GM18517 (cell line): ENCODE results near the gene KRT6A.

ENCODE experiments used
- ATAC-seq: cut with Tn5 transposase; IDR thresholded peaks from one replicate; pipeline ENCODE4 v1.9.1; 2021; ENCODE audit warnings: mild to moderate bottlenecking, moderate library complexity; ENCODE audit not compliant: unreplicated experiment

Gene KRT6A

DNA sequence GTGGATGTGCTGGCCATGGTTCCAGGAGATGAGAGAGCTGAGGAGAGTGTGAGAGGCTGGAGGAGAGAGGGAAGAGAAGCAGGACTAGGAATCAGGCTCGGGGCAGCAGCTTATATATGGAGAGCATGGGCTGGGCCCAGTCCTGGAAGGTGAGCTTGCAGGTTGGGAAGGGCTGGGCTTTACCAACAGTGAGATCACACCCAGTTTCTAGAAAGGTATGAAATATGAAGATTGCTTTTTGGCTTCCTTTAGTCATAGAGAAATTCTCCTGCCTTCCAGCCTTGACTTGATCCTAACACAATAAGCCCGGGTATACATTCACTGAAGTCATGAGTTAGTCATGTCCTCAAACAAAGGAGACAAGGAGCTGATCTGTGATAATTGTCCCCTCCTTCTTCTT lies at the start of gene KRT6A:
Gene KRT6A (minus strand): TSS at position 86 of the 400 bp plus-strand sequence. CDS start 69 bp downstream, at position 17.
- no peak for ATAC-seq

DNA sequence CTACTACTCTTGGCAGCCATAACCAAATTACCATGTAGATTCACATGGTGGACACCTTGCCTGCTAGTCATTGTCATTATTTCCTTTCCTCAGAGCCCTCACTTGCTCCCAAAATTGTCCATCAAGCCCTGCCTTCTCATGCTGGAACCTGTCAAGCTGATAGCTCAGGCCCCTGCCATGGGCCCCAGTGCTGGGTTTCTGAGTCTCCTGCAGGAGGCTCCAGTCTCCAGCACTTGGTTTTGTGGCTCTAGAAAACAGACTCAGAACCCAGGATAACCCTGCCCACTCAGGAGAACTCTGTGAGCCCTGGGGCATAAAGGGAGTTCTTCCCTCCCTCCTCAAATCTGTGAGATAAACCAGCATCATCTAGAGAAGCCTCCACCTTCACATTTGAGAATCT lies 49.1 kb upstream of the KRT6A start:
- no peak for ATAC-seq

DNA sequence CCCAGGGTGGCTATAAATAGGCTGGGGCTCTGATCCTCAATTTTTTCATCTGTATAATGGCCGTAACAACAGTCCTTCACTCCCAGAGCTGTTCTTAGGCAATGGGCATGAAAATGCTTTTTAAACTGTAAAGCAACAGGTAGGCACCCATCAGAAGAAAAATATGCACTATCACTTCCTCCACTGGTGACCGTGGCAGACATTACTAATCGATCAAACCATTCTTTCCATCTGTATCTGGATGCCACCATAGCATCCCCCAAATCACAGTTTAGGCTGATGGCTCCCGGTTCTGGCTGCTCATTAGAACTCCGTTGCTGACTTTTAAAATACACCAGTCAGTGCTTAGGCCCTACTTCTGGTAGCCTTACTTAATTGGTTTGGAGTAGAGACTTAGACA lies 48.7 kb upstream of the KRT6A start:
- no peak for ATAC-seq

DNA sequence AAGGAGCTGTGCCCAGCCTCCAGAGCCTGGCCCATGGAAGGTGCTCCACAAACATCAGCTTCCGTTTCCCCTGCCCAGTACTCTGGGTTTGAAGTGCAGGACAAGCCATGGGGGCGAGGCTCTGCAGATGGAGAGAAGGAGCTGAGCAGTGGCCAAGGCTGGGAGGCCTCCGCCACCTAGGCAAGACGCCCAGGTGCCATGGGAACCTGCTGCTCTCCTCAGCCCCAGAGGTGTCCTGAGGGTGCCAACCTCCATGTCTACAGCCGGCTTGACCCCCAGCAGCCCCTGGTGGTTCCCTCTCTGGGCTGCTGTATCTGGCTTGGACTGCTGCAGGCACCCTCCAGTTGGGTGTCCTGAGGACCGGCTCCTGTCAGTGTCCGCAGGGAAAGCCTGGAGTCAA lies 47.5 kb upstream of the KRT6A start:
- no peak for ATAC-seq

DNA sequence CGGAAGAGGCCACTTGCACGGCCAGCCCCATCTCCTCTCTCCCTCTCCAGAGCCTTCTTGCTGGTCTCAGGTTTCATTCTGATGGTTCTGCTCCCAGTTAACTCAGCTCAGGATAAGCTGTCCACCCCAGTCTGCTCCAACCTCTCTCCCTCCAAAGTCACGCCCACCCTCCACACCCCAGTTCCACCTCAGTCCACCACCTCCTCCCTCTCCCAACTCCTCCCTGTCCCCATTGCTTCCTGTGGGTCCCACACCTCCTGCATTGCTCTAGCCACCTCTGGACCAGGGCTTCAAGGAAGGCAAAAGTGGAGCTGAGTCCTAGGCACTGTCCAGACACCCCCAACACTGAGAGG lies 46.7 kb upstream of the KRT6A start:
- no peak for ATAC-seq

DNA sequence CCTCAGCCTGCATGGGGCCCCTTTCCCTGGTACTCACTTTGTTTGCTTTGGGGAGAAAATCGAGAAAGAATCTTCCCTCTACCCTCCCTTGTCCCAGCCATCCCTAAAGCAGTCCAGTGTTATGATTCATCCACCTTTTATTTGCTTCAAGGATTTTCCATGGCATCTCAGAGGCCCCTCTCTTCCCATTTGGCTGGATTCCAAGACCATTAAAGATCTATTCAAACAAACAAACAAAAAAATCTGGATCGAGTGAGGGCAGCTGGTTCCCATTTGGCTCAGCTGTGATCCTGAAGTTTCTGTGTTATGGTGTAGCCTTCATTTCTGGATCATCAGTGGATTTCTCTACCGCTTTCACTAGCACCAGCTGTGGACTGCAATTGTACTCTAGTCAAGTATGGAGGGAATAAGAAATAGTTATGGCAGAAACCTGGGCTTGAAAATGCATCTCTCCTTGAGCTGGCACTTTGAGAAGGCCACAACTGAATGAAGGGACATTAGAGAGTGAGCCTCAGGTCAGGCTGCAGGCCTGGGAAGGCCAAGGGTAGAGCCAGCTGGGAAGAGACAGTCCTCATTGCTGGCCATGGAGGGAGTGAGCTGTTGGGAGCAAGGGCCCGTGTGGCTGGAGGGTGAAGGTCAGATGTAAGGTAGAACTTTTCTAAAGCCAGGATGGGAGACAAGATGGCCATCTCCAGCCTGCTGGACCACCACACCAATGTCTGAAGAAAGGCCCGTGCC lies 46.2 kb upstream of the KRT6A start:
- no peak for ATAC-seq

DNA sequence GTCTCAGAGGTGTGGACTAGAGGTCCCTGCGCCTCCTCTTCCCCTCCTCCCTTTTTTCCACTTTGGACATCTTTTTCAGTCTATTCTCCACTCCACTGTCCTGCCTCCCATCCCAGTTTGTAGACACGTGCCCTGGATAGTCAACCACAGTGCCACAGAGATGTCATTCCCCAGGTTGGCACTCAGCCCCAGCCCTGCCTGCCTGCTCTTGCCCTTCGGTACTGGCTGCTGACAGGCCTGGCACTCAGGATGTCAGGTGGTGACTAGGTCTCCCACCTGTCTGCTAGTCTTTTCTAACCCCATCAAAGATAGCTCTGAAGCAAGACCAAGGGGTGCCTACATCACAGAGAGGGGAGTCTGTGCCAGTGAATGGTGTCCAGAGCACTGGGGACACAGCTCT lies 44.0 kb upstream of the KRT6A start:
- ATAC-seq: no peak

DNA sequence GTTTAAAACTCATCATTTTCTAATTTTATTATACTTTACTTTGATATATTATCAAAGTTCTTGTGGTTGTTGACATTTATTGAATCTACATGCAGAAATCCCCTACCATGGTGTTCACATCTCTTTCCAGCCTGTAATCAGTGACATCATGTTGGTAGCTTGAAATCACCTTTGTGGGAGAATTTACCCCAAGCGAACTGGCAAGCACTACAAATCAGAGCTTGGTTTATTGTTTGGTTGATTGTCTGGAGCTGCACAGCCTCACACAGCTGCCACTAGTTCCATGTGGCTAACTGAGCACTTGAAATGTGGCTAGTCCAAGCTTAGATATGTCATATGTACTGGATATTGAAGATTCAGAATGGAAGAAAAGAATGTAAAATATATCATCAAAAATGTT lies 42.5 kb upstream of the KRT6A start:
- no peak for ATAC-seq

DNA sequence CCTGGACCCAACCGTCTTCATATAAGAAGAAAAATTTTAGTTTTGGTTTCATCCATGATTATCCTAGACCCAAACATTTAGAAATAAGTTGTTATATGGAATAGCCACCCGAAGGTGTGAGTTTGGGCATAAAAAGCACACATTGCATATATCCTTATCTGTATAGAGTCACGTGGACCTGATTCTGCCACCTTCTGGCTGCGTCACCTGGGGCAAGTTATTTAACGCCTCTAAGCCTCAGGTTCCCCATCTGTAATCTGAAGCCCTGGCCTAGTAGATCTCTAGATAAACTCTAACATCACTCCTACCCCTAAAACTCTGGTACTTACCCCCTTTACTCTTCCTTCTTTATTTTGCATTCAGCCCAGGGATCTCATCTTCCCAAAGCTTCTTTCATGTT lies 41.4 kb upstream of the KRT6A start:
- ATAC-seq: no peak

DNA sequence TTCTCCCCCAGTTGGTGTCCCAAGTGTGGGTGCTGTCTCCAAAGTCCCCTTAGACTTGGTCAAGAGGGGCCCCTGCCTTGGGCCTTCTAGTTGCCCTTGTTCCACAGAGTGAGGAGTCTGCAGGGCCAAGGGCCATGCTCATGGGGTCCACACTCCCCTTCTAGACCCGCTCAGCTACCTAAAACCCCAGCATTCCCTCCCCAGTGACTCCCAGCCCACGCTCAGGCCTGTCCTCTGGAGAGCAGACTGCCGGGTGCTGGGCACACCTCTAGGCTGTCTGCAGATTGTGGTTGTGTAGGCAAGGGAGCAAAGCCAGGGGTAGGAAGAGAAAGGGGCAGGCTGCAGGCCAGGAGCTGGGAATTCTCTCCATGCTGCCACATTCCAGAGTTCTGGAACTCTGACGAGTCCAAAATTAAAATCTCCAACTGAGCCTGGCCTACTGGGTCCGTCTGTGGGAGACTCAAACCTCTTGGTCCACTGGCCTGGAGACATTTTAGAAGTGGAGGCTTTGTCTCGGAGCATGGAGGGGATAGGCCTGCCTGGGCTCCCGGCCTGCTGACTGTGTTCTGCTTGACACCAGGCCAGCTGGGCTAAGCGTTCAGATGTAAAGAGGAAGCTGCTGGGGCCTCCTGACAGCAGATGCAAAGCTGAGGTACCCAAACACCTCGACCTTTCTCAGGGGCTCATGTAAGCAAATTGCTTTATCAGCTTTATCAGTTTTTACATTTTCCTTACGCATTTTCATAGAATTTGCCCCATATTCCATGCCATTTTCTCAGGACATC lies 40.8 kb upstream of the KRT6A start:
- no peak for ATAC-seq

DNA sequence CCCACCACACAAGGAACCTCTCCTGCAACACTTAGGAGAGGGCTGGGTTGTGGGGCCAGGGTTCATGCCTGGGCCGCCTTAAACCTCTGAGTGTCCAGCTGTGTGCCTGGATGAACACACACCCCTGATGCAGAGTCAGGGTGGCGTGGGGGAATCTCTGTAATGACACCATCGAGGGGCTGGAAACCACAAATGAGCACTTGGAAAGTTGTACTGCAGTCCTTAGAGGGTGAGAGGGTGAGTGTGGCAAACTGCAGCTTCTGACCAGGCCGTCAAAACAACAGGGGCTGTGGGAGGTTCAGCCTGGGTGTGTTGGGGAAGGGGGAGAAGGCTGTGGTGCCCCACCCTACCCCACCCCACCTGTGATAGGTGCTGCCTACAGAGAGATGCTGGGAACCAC lies 39.6 kb upstream of the KRT6A start:
- ATAC-seq: no peak

DNA sequence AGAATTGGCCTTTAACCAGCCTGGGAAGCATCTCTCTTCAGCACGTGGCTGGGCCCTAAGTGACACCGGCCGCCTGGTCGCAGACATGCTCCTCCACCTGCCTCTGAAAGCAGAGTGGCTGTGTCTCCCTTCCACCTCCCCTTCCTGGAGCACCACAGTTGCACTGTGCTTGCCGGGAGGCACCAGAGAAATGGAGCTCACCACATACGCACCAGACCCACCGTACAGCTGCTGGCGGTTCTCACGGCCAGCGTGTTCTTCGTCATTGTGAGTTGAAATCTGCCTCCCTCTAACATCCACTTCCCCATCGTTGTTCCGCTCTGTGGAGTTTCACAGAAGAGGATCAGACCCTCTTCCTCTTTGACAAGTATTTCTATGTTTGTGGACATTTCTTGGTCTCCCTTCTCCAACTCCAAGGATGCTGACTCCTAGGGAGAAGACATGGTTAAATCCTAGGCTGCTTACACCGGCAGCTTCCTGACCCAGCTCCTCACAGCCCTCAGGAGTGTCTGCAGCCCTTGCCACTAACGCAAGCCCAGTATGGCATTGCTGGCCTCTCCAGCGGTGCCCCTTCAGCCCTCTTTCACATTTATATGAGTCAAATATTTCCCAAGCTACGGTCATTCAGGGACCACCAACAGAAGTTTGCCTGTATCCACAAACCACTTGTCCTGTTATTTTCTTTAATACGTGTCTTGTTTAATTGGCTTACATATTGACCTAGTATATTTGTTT lies 38.7 kb upstream of the KRT6A start:
- no peak for ATAC-seq

DNA sequence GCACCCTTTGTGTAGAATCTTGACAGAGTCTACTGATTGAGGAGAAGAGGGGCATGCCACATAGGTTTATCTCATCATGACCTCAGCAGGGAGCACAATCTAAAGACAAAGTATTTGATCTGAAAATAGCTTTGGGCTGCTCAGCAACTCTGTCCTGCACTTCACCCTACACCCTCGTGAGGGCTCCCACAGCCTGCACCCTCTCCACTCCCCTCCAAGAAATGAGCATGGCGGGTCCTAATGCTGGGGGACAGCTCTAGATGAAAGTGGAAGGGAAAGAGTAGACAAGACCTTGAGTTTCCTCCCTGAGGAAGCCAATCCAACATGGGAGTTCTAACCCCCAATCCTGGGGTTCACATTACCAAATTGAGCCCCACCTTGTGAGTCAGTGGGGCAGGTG lies 37.8 kb upstream of the KRT6A start:
- no peak for ATAC-seq

DNA sequence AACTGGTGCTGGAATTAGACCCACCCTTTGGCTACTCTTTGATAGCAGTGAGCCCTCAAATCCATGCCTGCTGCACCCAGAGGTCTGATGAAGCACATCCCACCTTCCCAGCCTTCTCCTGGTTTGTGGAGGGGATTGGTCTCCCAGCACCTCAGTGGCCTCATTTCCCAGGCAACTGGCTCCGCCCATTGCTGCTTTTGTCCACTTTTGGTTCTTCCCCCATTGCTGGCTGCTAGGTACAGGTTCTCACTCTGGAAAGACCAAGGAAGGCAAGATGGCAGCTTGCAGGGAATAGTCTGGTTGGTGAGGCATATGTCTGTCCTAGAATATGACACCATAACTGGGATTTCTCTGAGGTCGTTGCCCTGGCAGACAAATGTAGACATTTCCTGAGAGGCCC lies 37.3 kb upstream of the KRT6A start:
- no peak for ATAC-seq

DNA sequence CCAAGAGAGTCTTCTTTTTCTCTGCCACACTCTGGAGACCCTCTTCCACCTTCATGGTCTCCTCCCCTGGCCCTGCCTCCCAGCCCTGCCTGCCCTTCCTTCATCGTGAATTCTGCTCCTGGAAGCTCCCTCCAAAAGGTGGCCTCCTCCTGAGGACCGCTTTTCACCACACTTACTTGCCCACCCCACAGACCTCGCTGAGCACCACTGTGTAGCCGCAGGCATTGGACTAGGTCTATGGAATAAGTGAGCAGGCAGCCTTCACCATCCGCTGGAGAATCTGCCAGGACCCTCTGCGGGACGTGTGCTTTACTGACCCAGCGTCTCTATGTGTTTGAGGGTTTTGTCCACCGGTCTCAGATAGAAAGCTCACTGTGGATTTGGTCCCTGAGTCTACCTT lies 36.8 kb upstream of the KRT6A start:
- ATAC-seq: no peak

DNA sequence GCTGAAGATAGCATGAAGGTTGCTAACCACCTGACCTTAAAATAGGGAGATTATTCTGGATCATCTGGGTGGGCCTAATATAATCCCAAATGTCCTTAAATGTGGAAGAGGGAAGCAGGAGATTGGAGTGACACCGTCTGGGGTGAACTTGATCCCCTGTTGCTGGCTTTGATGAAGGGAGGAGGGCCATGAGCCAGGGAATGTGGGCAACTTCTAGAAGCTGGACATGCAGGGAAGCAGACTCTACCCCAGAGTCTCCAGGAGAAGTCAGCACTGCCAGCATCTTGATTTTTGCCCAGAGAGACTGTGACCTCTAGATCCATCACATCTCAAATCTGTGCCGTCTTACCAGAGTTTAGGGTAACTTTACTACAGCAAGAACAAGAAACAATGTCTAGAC lies 36.4 kb upstream of the KRT6A start:
- no peak for ATAC-seq

DNA sequence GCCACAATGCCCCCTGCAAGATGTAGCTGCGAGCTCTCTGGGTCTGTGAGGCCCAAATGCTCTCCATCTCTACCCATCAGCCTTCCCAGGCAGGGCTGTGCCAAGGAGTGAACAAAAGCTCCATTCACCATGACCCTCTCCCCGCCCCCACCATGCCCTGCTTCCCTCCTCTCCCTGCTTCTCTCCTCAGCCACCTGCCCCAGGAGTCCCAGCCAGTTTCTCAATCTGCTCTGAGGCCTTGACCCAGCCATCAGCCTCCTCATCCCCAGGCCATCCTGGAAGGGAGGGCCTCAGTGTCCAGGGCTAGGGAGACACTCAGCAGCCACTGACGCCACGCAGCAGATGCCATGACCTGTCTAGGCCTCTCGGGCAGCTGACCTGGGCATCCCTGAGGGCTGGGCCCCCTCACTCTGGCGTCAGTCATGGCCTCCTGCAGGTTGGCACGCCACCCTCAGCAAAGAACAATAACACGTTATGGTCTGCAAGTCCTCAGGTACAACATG lies 35.6 kb upstream of the KRT6A start:
- no peak for ATAC-seq

DNA sequence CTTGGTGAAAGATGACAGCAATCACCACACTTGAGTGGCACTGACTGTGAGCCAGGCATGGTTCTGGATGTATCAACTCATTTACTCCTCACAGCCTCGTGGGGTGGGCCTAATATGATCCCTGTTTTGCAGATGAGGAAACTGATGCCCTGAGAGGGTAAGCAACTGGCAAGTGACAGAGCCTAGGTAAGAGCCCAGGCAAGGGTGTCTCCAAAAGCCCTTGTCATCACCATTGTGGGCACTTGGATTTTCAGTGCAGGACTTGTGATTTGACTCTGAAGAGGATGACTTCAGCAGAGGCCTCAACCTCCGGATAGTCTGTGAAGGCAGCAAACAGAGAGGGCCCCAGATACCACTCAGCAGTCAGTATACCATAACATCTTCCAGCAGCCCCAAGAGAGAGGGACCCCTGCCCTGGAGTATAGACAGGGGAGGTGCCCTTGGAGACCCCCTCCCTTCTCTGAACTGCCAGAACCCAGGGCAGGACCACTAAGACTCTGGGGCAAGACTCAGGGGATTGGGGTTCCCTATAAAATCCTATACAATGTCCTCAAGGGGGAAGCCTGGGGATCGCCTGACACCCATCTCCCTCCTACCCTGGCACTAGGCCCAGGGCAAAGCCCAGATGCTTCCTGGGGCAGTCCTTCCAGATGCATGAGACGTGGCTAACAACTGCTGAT lies 34.2 kb upstream of the KRT6A start:
- no peak for ATAC-seq

DNA sequence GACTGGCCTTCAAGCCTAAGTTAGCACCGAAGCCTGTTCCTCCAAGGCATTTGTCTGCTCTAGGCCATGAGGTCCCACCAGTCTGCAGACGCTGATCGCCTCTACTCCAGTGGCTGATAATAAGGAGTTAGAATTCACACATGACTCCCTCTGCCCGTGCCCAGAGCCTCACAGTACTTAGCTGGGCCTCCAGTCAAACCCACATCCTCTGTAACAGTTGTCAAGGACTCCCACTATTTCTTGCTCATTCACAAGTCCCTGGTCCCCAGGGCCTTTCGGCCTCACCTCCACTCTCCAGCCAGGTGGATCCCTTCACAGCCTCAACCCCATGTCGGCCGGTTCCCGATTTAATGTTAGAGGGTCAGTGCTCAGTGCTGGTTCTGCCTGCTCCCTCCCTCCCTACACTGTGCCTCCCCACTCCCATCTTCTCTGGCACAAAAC lies 33.5 kb upstream of the KRT6A start:
- no peak for ATAC-seq

DNA sequence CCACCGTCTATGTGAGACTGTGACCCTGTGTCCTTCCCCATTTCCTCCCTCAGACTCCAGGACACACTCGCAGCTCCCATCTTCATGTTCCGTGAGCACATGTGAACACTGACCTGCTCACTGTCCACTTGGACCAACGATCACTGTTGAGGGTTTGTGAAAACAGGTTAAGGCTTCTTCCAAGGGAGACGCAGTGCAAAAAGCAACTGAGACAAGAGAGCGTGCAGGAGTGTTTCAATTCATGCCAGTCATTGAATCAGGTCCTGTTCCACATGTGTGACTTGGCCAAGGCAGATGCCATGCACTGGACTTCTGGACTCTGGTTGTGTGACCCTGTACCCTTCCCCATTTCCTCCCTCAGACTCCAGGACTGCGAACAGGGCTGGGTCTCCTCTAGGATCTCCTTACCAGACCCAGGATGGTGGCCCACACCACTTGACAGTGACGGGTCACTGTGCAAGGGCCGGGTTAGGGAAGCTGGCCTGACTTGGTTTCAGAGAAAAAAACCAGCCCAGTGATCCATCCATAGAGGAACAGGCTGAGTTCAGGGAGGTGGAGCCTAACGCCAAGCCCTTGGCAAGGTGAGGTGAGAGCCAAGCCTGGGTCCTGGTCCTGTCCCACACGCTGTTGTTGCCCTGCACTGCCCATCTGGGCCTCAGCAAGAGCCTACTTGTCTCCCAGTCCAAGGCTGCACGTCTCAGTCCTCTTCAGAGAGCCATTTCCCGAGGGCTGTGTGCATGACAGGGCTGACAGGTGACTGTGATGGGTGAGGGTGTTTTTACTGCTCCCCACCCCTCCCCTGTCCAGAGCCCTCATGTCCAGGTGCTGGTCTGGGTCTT lies 32.8 kb upstream of the KRT6A start:
- ATAC-seq: no peak
